GM12801 (cell line): ENCODE measurements around the gene UBL4B.

Experiments
- TF ChIP-seq, protein P1 (sequence below): IDR thresholded peaks from one replicate; pipeline ENCODE4 v1.5.1; 2011; ENCODE audit warnings: control low read depth; ENCODE audit not compliant: insufficient read length; ENCODE audit errors: extremely low read depth

UBL4B gene

DNA sequence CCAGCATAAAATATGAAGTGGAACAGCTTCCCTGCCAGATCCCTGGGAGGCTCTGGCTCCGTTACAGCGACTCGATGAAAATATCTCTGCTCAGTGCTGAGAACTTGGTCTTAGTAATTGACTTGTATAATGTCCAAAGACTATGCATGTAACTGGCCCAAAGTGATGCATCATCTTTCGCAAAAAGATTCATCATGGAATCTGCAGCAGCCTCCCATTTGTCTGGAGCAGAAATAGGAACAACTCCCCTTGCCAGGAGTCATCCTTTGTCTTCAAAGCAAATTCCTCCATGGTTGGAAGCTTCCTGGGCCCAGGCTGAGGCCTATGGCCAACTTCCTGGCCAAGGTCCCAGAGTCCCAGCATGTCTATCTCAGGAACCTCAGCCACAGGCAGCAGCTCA is 21.2 kb downstream of the UBL4B start:
- TF ChIP-seq, protein P1, sequence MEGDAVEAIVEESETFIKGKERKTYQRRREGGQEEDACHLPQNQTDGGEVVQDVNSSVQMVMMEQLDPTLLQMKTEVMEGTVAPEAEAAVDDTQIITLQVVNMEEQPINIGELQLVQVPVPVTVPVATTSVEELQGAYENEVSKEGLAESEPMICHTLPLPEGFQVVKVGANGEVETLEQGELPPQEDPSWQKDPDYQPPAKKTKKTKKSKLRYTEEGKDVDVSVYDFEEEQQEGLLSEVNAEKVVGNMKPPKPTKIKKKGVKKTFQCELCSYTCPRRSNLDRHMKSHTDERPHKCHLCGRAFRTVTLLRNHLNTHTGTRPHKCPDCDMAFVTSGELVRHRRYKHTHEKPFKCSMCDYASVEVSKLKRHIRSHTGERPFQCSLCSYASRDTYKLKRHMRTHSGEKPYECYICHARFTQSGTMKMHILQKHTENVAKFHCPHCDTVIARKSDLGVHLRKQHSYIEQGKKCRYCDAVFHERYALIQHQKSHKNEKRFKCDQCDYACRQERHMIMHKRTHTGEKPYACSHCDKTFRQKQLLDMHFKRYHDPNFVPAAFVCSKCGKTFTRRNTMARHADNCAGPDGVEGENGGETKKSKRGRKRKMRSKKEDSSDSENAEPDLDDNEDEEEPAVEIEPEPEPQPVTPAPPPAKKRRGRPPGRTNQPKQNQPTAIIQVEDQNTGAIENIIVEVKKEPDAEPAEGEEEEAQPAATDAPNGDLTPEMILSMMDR: no peak

DNA sequence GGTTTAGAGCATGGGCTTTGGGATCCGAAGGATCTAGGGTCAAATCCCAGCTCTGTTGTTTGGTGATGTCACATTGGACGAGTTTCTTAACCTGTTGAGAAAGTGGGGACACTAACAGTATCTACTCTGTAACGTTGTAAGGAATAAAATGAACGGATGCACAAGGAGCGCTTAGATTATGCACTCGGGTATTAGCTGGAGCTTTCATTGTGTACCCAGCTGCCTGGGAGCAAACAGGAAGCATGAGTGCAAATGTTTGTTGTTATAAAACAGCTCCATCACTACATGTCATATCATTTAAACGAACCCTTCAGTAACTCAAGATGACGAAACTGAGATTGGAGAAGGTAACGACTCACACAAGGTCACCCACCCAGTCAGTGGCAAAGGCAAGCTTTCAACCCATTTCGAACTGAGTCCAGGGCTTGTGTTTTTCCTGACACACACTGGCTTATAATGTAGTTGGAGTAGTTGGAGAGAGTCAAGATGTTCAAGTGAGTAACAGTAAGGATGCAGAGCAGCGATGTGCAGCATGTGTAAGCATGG is 21.9 kb downstream of the UBL4B start:
- TF ChIP-seq, protein P1: no peak

DNA sequence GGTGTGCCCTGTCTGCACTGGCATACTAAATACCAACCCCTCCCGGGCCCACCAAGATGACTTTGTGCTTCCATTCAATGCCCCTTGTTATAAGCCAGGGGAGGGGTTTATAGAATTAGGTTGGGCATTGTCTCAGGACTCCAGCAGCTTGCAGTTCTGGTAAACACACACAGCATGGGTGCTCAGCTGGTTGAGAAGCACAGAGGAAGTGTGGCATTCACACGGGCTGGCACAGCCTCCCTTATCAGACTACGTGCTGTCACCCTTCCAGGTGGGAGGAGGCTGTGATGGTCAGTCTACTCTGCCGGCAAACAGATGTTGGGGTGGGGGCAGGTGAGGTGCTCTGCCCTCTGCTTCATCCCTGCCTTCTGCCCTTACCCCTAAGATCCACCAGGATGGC is 23.0 kb downstream of the UBL4B start:
- TF ChIP-seq, protein P1: no peak

DNA sequence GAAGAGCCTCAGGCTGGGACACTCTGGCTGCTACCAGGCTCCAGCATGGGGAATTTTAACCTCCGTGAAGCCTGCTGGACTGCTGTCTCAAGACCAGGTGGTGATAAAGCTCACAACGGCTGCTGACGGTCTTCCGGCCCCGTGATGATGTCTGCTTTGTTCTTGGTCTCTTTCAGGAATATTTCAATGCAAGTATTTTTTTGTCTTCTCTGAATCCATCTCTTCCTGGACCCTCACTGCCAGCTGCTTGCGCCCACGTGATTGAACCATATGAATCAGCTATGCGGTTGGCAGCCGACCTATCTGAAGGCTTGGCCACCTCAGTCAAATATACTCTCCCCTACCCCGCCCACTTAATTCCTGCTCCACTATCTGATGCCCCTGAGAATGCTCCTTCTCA is 23.4 kb downstream of the UBL4B start:
- TF ChIP-seq, protein P1: no peak

DNA sequence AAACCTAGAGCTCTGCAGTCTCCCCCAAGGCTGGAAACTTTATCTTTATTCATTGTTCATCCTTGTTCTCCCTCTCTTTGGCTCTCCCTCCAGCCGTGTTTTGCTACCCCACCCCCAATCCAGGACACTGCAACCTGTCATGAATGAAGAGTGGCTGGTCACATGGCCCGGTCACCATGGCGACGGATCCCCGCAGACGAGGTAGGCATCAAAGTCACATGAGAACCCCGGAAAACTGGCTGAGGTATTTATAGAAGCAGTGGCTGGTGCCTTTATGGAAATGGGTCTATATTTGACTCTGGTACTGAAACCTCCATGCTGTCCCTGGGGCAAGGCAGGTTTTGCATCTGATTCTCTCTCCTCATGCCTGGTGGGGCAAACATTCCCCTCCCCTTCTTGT is 24.7 kb downstream of the UBL4B start:
- TF ChIP-seq, protein P1: no peak

DNA sequence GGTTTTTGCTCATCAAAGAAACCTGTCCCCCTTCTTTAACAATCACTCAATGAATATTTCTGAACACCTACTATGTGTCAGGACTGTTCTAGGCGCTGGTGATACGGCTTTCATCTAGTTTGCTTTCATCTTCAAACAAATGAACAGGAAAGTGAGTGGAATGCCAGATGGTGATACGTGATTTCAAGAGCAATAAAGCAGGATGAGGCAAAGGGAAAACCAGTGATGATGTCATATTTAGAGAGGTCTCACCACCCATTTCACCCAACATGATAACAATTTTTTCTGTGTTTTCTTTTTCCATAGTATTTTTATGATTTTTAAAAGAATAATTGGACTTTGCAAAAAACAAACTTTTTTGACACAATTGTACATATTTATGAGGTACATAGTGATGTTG is 26.7 kb downstream of the UBL4B start:
- TF ChIP-seq, protein P1: no peak

DNA sequence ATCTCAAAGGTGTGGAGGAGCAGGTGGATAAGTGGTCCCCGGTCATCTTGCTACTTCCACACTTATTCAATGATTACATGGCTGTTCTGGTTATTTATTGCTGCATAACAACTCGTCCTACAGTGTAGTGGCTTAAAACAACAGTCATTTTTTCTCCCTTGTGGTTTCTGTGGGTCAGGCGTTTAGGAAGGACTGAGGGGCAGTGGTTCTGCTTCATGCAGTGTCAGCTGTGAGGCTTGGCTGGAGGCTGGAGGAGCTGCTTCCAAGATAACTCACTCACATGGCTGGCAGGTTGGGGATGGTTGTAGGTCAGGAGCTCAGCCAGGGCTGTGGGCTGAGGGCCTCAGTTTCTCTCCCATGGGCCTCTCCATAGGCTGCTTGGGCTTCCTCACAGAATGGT is 32.1 kb downstream of the UBL4B start:
- TF ChIP-seq, protein P1: no peak
